ENCODE results near the gene DZIP1.

The DZIP1 gene

DNA sequence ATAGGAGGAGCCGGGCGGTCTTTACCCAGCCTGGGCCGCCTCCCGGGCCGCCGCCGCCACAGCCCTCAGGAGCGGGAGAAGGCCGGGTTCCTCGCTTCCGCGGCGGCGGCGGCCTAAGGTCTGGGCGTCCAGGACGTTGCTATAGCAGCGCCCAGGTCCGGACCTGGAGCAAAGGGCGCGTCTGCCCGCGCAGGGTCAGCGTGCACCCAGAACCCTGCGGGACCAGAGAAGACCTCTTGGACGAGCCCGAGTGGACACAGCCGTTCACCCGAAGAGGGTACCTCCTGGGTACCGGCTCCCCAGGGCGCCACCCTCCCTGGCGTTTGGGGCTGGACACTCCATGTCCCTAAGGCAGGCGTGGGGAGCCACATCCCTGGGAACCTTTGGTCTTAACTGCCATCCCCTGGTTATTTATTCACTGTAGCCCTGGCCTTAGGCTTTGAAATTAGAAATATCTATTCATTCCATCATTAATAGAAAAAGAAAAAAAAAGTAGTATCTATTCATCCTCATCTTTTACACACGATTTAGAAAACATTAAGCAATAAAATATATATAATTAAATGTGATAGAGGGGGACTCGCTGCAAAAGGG lies 2.4 kb downstream of the DZIP1 start:
- DNase-seq, result peak; percentile 24

DNA sequence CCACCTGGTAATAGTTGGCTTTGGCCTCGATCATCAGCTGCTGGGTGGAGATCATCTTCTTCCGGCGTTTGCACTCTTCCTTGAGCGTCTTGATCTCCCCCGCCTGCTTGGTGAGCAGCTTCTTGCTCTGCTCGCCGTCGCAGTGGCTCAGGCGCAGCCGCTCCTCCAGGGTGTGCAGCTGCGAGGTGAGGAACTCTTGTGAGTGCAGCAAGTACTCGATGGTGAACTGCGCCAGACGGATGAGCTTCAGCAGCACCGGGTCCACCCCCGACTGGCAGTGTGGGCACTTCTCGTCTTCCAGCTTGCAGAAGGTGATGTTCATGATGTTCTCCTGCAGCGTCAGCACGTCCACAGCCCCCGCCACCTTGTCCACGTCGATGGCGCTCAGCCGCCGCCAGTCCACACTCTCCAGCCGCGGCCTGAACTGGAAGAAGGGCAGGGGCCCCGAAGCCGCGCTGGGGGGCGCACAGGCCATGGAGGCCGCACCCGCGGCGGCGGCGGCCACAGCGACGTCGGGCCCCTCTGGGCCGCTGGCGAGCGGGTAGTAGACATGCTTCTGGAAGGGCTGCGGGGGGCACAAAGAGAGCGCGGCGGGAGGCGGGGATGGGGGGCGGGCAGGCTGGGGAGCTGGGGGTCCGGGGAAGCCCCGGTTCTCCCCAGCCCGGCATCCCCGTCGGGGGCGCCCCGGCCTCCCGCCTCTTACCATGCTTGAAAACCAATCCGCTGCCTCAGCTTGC lies 3.0 kb downstream of the DZIP1 start:
- DNase-seq, result no peak

DNA sequence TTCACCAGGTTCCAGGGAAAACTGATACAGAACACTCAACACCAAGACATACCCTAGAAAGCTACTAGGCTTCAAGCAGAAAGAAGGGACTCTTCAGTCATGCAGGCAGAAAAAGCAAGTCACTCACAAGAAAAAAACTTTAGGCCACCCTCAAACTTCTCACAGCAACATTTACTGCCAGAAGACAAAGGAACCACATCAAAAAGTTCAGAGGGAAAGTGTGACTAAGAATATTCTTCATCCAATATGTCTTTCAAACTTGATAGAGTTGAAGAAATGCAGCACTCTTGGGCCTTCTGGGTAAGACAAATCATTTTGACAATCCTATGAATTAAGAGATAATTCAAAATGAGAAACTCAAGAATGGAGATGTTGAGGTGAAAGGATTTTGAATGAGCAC lies 7.7 kb downstream of the DZIP1 start:
- no peak for DNase-seq

DNA sequence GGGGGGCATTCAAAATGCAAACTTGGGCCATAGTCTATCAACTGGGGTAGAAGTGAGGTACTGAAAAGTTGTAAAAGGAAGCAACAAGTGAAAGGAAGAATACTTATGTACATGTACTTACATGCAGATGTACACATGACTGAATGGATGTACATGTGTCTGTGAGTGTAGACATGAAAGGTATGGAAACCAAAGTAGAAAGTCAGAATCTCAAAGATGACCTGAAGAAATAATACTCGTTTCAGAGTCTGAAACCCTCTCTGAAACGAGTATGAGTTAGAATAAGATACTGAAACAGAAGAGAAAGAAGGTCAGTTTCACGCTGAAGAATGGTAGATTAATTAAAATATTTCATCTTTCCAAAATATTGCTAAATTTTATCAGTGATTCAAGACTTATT lies 13.9 kb downstream of the DZIP1 start:
- DNase-seq, result no peak

DNA sequence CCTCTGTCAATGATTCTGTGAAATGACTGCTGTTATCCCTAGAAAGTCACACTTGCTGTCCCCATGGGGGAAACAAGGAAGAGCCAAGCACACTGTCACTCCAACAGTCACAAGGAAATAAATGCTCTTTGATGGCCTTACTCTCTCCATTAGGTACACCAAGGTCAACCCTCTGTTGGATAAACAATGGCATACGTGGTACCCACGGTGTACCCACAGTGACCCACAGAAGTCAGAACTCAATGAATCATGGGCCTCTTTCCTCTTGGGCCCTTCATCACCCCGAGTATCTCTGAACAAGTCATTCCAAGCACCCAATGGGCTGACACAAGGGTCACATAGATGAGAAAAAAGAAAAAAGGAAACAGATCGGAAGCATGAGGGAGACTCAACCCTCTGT lies 15.4 kb downstream of the DZIP1 start:
- DNase-seq, result no peak

DNA sequence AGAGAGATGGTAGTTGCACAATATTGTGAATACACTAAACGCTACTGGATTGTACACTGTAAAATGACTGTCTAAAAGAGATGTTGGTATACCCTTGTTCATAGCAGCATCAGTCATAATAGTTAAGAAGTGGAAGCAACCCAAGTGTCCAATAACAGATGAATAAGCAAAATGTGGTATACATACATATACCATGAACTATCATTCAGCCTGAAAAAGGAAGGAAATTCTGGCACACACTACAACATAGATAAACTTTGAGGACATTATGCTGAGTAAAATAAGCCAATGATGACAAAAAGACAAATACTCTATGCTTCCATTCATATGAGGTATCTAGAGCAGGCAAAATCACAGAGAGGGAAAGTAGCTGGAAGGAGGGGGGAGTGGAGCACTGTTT lies 16.0 kb downstream of the DZIP1 start:
- no peak for DNase-seq

DNA sequence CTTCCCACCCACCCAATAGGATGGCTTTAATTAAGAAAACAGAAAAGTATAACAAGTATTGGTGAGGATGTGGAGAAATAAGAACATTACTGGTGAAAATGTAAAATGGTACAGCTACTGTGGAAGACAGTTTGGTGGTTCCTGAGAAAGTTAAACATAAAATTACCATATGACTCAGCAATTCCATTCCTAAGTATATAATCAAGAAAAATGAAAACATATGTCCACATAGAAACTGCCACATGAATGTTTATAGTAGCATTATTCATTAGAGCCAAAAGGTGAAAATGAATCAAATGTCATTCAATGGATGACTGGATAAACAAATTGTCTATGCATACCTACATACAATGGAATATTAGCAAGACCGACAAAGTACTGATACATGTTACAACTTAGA lies 16.9 kb downstream of the DZIP1 start:
- no peak for DNase-seq

DNA sequence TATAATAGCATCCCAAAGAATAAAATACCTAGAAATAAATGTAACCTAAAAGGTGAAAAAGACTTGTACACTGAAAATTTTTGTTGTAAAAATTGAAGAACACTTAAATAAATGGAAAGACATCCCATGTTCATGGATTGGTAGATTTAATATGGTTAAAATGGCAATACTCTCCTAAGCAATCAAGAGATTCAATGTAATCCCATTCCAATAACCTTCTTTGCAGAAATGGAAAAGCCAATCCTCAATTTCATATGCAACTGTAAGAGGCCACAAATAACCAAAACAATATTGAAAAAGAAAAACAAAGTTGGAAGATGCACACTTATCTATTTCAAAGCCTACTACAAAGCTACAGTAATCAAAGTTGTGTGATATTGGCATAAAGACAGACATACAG lies 17.7 kb downstream of the DZIP1 start:
- DNase-seq, result no peak

DNA sequence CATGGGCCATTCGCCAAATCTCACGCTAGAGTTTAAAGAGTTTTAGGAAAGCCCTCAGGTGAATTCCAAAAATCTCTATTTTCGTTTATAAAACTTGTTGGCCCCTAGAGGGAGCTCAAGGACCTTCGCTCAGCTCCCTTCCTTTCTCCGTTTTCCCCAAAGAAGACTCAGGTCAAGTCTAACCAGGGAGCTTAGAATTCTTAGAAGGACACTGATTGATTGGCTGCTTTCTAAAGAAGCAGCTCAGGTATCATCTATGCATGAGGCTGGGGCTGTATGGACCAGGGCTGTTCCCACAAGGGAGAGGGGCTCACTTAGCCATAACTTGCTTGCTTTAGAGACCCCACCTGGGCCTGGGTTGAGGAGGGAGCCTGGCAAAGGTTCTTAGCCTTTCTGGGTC lies 20.5 kb downstream of the DZIP1 start:
- DNase-seq, result no peak

DNA sequence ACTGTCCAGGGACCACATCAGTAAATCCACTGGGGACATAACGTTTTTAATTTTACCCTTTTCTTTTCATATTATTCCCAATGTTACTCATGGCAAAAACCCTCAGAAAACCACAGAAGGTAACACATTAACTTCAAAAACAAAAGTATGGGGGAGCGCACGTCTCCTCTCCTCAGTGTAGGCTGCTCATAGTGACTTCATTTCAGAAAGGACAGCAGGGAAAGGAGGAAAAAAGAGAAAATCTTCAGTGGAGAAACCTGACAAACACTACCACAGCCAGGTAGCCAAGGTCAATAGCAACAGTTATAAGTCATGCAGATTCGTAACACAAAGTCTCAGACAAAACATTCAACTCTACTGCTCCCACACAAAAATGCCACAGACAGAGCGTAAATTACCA lies 21.4 kb downstream of the DZIP1 start:
- no peak for DNase-seq

DNA sequence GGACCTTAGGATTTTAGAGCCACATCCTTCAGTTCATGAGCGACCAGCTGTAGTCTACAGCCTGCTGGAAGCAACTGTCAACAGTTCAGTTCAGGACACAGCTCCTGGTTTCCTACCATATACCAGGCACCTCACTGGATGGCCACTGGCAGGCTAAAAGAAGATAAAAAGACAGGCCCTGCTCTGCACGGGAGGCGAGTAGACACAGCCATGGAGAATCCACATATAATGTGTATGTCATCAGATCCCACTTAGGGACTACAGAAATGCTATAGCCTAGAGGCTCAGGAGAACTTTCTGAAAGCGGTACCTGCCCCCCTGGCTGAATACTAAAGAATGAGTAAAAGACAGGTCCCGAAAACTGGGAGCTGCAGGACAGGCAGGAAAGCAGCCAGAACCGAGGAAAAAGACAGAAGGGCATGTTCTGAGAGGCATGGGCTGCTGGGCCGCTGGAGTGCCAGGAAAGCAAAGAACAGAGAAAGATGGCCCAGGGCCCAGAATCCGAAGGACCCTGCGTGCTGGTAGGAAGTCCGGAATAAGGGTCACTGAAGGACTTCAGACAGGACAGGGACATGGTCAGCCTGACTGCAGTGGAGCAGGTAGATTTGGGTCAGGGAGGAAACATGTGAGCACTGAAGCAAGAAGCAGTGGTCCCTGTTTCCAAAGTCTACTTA lies 23.5 kb downstream of the DZIP1 start:
- DNase-seq, result no peak

DNA sequence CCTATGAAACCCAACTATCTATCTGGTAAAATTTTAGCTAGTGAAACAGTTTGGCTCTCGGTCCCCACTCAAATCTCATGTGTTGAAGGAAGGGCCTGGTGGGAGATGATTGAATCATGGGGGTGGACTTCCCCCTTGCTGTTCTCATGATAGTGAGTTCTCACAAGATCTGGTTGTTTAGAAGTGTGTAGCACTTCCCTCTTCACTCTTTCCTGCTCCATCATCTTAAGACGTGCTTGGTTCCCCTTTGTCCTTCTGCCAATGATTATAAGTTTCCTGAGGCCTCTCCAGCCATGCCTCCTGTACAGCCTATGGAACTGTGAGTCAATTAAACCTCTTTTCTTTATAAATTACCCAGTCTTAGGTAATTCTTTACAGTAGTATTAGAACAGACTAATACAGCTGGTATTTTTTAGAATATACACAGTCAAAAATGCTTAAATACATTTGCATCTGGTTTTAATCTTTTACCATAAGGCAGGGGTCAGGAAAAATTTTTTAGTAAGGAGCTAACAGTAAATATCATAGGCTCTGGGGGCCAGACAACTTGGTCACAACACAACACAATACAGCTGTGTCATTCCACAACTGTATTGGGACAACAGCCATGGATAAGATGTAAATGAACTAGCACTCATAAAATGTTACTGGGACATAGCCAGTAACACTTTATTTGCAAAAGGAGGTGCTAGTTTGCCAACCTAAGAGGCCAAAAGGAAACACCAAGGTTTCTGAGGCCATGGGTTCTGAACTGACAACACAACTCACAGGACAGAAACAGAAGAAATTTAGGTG lies 24.3 kb downstream of the DZIP1 start:
- no peak for DNase-seq

DNA sequence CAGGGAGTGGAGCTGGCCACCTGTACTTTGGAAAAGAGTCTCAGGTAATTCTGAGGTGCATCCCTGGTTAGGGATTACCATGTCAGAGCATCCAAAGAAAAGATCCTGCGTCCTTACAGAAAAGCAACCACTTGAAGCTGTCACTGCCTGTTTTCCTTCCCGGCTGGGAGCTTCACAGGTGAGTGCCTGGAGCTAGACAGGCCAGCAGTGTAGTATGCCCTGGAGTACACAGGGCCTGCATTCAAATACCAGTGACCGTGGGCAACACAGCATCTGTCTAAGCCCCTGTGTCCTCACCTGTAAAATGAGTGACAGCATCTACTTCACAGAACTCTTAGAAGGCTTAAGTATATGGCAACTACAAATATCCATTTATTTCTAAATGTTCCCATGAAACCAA lies 29.0 kb downstream of the DZIP1 start:
- DNase-seq, result no peak

DNA sequence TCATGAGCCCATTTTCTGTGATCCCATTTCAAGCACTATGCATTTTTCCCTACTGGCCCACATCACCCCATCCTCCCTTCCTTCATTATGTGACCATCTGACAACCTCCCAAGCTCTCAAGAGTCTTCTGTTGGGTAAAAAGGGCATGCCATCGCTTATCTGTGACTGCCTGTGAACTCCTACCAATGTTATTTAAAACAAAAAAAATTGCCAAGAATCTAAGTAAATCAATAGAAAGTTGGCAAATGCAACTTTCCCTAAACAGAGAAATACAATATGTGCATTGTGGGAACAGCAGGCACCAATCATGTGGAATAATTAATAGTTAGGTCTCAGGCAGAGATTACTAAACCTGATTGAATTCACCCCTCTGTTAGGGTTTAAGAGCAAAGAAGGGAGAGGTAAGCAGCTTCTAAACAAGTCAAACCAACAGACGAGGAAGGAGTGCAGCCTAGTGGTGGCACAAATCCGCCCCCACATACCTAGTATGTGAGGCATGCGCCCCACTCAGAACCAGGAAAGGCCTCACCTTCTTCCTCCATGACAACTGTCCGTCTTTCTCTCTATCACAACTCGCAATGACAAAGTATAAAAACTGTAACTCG lies 29.8 kb downstream of the DZIP1 start:
- no peak for DNase-seq

DNA sequence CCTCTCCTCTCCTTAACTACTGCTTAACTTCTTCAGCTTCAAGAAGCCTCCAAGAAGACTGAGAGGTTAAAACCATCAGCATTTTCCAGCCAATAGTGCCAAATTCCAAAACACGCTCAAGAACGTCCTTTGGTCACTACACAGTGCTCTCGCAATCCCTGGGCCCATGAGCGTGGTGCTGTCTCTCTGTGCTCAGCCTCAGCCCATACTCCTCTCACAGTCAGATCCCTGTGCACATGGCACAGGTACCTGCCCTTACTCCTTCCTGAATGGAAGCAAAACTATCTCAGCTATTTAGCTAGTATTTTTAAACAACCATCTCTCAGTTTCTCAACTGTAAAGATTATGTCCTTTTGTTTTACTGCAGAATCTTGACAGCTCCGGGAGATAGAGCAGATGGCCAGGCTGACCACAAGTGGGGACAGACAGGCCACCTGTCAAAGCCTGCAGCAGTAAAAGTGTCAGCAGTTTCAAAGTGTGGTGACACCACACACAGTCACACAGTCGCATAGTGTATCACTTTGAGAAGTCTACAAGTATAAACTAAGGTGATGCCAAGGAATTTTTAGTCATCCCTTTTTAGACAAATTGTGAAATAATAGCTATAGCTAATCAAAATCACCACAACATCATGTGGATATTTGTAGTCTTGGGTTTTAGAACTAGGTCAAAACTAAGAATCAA lies 35.7 kb downstream of the DZIP1 start:
- DNase-seq, result no peak

DNA sequence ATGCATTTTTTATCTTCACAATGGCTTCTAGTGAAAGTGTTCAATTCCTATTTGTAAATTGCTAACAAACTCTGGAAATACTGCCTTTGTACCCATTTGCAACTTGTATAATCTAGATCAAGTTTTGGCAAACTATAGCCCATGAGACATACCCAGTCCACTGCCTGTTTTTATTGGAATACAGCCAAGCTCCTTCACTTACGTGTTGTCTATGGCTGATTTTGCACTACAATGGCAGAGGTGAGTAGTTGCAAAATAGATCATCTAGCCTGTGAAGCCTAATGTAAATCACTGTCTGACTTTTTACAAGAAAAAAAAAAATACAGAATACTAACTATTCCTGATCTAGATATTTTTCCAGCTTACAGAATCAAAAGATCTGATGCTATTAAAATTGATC lies 37.1 kb downstream of the DZIP1 start:
- no peak for DNase-seq

DNA sequence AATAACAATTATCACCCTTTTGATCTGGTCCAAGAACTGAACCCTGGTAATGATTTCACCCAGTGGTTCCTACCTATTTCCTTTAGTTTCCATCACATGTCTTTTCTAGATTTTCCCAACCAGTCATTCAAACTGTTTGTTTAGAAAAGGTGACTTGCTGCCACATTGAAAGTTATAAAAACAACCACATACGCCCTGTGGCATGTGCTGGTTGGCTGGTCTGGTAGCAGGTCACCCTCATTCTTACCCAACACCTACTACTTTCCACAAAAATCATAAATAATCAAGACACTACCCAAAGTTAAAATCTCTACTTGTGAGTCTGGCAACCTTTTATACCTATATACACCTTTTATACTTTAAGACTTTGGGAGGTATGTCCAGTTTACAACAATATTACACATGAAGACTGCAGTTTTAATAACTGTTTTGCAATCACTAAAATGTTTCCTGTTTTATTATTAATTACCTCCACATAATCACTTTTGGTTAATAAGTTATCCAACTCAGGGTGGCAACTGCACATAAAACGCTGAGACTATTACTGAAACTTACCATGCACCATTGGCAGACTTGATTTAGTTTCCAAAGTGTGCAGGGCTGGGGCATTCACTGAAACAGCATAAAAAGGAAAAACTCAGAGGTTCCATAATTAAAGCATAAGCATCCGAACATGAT lies 38.9 kb downstream of the DZIP1 start:
- no peak for DNase-seq

DNA sequence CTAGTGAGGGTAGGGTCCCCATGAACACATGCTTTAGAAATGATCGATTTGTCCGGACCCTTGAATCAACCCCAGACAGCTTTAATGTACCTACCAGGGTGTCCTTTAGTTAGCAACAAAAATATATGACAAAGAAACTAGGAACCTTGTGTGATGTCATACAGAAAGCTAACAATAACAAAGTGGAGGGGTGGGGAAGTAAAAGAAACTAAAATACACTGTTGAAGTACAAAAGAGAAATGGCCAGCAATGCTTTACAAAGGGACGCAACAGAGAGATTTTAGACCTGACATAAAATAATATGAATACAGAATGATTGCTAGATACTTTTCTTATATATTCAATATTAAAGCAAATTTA lies 40.0 kb downstream of the DZIP1 start:
- DNase-seq, result no peak

DNA sequence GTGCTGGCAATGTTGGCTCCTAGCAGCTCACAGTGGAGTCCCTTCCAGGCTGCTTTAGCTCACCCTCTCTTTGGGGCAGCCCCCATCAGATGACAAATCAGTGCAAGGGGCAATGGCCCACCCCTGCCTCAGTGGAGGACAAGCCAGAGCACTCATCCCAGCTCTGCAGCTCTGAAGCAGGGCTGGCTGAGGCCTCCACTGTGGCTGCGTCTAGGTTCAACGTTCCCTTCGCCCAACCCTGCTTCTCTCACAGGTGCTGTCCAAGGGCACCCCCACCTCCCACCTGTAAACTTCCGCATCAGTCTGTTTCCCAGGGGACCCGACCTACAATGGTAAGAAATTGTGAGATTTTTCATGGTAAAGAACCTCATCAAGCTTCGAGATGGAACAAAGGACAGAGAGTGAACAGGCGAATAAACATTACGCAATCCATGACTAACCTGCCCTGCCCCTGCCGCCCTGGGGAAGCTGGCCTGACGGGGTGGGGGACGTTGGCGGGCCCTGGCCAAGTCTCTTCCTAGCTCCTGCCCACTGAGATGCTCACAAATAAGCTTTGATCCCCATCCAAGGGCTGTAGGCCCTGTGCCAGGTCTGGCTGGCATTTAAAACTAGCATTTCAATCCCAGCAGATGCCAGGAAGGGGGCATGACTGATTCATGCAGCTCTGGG lies 40.5 kb downstream of the DZIP1 start:
- DNase-seq, result no peak

DNA sequence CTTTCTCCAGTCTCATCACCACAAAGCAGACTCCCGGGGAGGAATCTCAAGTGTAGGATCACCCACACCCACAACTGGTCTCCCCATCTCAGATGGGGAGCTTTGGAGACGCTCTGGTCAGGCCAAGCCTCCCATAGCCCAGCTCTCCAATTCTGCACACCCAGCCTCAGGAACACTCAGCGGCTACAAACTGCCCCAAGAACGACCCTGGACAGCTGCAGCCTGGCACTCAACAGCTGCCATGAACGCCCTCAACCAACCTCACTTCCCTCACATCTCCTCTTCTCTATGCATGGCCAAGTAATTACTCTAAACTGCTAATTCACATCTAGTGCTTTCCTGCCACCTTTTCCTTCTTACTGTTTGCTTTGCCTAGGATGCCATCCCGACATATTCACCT lies 42.6 kb downstream of the DZIP1 start:
- no peak for DNase-seq

DNA sequence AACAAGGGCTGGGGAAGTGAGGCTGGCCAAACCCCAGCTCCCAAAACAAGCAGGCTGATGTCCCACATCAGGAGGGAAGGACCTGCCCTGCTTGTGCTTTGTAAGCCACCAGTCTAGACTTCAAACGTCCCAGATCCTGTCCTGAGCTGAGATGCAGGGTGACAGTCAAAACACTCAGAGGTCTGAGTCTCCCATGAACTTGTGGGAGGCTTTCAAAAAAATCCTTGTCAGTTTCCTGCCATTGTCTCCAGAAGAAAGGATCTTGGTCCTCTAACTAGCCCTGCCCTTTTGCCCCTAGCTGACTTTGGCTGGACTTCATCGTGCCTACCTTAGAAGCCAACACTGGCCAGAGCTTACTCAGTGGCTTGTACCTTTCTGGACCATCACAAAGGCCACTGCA lies 43.3 kb downstream of the DZIP1 start:
- DNase-seq, result no peak

DNA sequence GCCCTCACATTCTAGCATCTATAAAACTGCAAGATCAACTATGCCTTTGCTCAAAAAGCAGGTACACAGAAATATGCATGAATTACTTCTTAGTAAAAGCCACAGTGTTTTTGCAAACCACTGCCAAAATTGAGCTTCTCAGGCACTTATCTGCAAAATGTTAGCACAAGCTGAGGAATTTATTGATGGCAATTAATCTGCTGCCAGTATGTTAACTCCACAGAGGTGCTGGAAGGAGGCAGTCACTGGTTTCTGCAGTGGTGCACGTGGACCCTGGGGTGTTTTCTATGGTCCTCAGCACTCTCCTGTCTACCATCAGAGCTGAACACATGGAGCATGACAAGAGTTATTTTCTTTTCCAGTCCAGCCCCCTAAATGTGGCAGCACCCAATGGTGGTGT lies 47.8 kb downstream of the DZIP1 start:
- DNase-seq, result no peak
